Mucosa of stomach (tissue), 1 donor: Measurements from ENCODE around the gene TMEM254.
"Not testable (repeated sequence)": the region's sequence is repeated elsewhere in the genome, so short reads cannot be mapped to it uniquely, and the experiment has no call there.

Experiments
- H3K27me3 ChIP-seq: one replicate; pipeline ENCODE4 v1.7.0; 2013; ENCODE audit warnings: mild to moderate bottlenecking, low read length; ENCODE audit not compliant: control insufficient read depth, insufficient read depth
- H3K36me3 ChIP-seq: one replicate; pipeline ENCODE4 v1.7.0; 2013; ENCODE audit warnings: low read length; ENCODE audit not compliant: control insufficient read depth, insufficient read depth
- H3K4me1 ChIP-seq: one replicate; pipeline ENCODE4 v1.7.0; 2013; ENCODE audit warnings: mild to moderate bottlenecking, low read length; ENCODE audit not compliant: control insufficient read depth, insufficient read depth
- H3K4me3 ChIP-seq: one replicate; pipeline ENCODE4 v1.7.0; 2013; ENCODE audit warnings: low read length
- H3K9ac ChIP-seq: one replicate; pipeline ENCODE4 v1.7.0; 2013; ENCODE audit warnings: mild to moderate bottlenecking, low read length, moderate library complexity
- H3K9me3 ChIP-seq: one replicate; pipeline ENCODE4 v1.7.0; 2013; ENCODE audit warnings: mild to moderate bottlenecking, low read length, moderate library complexity; ENCODE audit not compliant: control insufficient read depth
- donor health status: Pancreatic carcinoma.

Gene TMEM254

DNA sequence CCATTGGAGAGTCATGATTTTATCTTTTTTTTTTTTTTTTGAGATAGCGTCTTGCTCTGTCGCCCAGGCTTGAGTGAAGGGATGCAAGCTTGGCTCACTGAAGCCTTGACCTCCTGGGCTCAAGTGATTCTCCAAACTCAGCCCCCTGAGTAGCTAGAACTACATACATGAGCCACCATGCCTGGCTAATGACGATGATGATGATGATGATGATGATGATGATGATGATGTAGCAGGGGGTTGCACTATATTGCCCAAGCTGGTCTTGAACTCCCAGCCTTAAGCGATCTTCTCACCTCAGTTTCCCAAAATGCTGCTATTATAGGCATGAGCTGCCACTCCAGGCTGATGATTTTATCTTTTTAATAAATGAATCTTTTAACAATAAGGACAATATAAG is 40.2 kb downstream of the TMEM254 start:
- Histone ChIP-seq H3K27me3 (no peaks in the 10 kb centered on the region), H3K4me1 (no peaks in the 10 kb centered on the region), H3K9ac (no peak overlapping the region), H3K36me3 (no peaks in the 10 kb centered on the region), H3K4me3 (no peak overlapping the region), H3K9me3 (no peaks in the 10 kb centered on the region)

DNA sequence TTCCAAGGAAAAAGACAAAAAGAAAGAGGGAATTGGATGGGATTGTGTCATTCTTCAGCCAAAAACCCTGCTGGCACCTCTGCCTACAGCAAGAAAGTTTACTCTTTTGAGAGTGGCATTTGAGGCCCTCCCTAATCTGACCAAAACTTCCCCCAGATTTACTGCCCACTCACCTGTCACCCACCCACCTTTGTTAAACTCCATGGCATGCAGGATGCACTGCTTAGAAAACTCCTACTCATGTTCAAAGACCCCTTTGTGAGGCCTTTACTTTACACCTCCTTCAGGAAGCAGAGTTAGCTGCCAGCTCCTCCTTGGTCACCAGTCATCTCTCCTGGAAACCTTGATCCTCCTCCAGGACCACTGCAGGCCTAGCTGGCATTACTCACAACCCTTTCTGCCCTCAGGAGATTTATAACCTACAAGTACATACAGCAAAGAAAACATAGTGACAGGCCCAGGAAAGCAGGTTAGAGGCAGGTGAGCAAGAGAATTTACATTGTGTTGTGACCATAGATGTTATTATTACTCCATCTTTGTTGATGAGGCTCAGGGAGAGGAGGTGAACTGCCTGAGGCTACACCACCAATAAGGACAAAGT is 43.7 kb downstream of the TMEM254 start:
- Histone ChIP-seq H3K9me3 (no peaks in the 10 kb centered on the region), H3K36me3 (no peaks in the 10 kb centered on the region), H3K27me3 (no peaks in the 10 kb centered on the region), H3K4me1 (no peaks in the 10 kb centered on the region), H3K9ac (no peak overlapping the region), H3K4me3 (no peak overlapping the region)

DNA sequence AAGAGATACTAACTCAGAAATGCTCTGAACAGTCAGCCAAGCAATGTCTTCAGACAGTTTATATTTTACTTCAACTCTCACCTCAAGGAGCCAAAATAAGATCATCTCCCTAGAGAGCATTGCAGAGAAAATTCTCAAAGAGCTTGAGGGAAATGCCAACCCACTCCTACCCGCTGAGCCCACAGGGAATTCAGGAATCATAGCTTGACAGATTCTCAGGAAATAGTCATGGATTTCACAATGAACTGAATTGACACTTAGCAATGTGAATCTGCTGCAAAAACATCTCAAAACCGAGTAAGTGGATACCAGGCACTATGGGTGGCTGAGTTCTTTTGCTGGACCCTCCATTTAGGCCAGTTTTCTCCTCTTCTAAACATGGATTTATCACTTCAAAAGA is 44.3 kb downstream of the TMEM254 start:
- no peak overlapping the region for H3K9ac ChIP-seq
- no peak overlapping the region for H3K4me3 ChIP-seq
- H3K4me1 ChIP-seq, result no peaks in the 10 kb centered on the region
- H3K9me3 ChIP-seq, result no peaks in the 10 kb centered on the region
- no peaks in the 10 kb centered on the region for H3K36me3 ChIP-seq
- H3K27me3 ChIP-seq, result no peaks in the 10 kb centered on the region

DNA sequence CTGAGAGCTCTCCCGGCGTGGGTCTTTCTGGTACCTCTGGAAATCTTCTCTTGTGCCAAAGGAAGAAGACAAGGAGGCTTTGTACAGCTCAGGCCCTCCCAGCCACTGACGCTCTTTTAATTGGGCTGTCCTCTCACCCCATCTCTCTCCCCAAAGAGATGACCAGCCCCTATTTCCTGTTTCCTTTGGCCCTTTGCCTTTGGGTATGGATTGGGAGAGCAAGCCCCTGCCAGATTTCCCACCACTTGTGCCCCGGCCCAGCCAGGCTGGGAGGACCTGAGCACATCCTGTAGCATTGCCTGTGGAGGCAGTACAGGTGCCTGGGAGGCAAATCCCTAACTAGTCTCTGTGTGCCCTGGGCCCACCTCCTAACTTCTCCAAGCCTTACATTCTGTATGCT is 48.4 kb downstream of the TMEM254 start:
- H3K36me3 ChIP-seq, result no peaks in the 10 kb centered on the region
- H3K9ac ChIP-seq, result no peak overlapping the region
- H3K4me3 ChIP-seq, result no peak overlapping the region
- H3K9me3 ChIP-seq, result no peaks in the 10 kb centered on the region
- H3K4me1 ChIP-seq, result no peaks in the 10 kb centered on the region
- H3K27me3 ChIP-seq, result peaks cover 6% of the 10 kb centered on the region

DNA sequence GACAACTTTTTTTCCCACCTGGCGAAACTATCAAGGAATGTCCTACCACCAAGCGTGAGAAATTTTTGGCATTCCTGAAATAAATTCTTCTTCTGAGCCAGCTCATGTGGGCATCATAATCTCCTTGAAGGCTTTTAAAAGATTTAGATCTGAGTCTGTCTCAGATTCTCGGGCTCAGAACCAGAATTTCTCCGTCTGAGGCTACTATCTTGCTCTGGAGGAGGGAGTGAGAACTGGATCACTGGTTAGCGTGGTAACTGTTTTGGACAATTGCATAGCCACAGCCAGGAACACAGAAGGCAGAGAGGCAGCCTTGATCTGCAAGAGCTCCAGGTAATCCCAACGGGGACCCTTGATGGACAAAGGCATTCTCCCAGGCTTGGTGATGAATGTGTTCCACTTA is 53.0 kb downstream of the TMEM254 start:
- H3K4me3 ChIP-seq, result no peak overlapping the region
- H3K9me3 ChIP-seq, result no peaks in the 10 kb centered on the region
- H3K36me3 ChIP-seq, result no peaks in the 10 kb centered on the region
- no peak overlapping the region for H3K9ac ChIP-seq
- peaks cover 6% of the 10 kb centered on the region for H3K4me1 ChIP-seq
- H3K27me3 ChIP-seq, result peaks cover 30% of the 10 kb centered on the region

DNA sequence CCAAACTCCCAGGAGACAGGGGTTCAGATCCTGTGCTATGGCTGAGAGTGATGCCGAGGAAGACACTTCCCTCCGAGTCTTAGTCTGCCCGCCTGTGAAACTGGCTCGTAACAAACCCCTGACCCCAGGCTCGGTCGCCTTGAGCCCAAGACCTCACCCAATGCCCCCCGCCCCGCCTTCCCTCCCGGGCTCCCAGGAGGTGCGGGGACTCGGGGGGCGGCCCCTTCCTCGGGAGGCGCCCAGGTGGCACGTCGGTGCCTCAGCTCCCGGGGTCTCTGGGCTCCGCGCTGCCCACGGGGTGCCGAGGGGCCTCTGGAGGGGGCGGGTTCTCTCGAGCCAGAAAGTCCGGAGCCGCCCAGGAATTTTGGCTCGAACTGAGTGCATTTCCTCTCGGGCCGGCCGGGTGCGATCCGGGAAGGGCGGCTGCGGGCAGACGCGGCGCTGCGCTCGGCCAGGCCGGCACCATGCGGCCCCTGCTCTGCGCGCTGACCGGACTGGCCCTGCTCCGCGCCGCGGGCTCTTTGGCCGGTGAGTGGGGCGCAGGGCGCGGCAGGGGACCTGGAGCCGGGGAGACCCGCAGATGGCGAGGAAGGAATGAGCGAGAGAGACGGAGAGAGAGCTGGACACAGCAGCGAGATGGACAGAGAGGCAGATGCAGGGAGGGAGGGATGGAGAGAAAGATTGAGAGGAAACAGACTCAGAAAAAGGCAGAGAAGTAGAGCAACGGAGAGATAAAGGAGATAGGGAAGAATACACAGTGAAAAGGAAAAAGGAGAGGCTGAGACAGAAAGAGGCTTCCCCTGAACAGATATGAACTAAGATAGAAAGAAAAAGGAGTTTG is 54.1 kb downstream of the TMEM254 start, which contains the start of gene PLAC9:
Gene PLAC9, plus strand, starts transcription at position 432 of the 841 bp plus-strand sequence. Its CDS starts 33 bp downstream, at position 465.
- H3K4me3 ChIP-seq, result no peak within 1 kb of the TSS
- H3K27me3 ChIP-seq, result peaks cover 30% of the 10 kb centered on the region
- H3K4me1 ChIP-seq, result peaks cover 6% of the 10 kb centered on the region
- no peaks in the 10 kb centered on the region for H3K36me3 ChIP-seq
- H3K9me3 ChIP-seq, result no peaks in the 10 kb centered on the region
- peak within 1 kb of the TSS; percentile 3 for H3K9ac ChIP-seq

DNA sequence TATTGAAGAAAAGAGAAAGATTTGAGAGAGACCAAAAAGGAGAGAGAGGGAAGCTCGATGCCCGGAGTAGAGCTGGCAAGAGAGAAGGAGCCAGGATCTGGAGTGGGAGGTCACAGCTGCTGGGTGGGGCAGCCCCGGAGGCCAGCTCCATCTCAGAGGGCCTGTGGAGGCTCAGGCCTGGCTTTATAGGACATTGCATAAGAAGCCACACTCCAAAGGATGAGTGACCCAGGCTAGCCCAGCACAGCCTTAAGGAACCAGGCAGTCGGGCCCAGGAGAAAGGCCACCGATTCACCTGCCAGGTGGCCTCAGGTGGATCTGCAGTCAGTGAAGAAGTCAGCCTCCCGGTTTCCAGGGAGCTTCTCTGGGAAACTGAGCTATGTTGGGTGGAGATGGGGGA is 54.7 kb downstream of the TMEM254 start:
- Histone ChIP-seq H3K9ac (peak overlapping the region; percentile 3), H3K4me1 (peaks cover 6% of the 10 kb centered on the region)

DNA sequence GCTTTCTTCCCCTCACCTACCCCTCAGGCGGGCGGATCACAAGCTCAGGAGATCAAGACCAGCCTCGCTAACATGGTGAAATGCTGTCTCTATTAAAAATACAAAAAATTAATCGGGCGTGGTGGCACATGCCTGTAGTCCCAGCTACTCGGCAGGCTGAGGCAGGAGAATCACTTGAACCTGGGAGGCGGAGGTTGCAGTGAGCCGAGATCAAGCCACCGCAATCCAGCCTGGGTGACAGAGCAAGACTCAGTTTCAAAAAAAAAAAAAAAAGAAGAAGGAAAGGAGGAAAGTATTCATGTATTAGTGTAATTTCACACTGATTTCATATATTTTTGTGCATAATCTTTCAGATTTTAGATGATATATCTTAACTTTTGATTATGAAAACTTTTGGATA is 55.2 kb downstream of the TMEM254 start:
- not testable (repeated sequence) for H3K4me1 ChIP-seq, H3K4me3 ChIP-seq

More for the DNA sequence above, 54.7 kb downstream of the TMEM254 start:
- Histone ChIP-seq H3K4me3 (no peak overlapping the region), H3K27me3 (peaks cover 30% of the 10 kb centered on the region), H3K9me3 (no peaks in the 10 kb centered on the region), H3K36me3 (no peaks in the 10 kb centered on the region)

DNA sequence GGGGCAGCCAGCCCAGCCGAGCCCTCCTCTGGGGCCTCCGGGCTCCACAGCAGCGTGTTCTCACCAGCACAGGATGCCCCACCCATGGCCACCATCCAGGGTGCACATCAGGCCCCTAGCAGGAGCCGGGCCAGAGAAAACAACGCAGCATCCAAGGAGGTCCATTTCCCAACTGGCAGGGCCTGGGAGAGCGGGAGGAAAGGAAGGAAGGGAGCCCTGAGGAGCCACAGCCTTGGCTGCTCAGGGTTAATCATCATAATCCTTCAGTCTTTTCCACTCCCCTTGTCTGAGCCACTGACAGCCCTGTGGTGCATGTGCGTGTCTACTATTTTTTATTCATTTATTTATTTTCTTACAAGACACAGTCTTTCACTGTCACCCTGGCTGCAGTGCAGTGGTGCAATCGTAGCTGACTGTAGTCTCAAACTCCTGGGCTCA is 57.7 kb downstream of the TMEM254 start:
- no peaks in the 10 kb centered on the region for H3K36me3 ChIP-seq
- no peak overlapping the region for H3K4me3 ChIP-seq
- H3K9ac ChIP-seq, result no peak overlapping the region
- no peaks in the 10 kb centered on the region for H3K9me3 ChIP-seq
- peaks cover 6% of the 10 kb centered on the region for H3K4me1 ChIP-seq
- peaks cover 34% of the 10 kb centered on the region for H3K27me3 ChIP-seq

More for the DNA sequence above, 55.2 kb downstream of the TMEM254 start:
- not testable (repeated sequence) for H3K9me3 ChIP-seq, H3K36me3 ChIP-seq
- peaks cover 30% of the 10 kb centered on the region for H3K27me3 ChIP-seq
- peak overlapping the region; percentile 3 for H3K9ac ChIP-seq

DNA sequence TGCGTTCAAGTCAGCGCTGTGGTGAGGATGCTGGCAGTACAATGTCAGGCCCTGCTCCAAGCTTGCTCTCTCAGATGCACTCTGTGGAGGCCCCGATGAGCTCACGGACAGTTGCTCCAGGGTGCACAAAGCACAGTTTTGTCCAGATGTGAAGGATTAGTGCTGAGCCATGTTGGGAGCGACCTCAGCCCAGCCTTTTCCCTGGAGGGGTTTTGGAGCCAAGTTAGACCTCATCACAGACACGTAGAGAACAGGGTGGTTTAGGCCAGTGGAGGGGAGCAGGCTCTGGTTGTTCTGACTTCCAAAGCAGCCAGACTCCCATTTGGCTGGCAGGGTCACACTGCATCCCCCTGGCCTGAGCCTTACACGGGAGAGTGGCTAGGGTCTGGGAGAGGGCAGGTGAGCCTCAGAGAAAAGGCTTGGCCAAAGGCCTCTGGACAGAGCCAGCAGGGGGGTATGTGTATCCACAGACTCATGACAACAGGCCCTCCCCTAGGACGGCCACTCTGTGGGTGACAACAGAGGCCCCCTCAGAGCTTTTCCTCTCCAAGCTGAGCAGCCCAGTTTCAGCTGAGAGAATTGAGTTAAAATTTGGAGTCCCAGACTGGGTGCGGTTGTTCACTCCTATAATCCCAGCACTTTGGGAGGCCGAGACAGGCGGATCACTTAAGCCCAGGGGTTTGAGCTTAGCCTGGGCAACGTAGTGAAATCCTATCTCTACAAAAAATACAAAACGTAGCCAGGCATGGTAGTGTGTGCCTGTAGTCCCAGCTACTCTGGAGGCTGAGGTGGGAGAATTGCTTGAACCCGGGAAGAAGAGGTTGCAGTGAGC is 58.8 kb downstream of the TMEM254 start:
- H3K4me3 ChIP-seq, result no peak overlapping the region
- peaks cover 6% of the 10 kb centered on the region for H3K4me1 ChIP-seq
- H3K9ac ChIP-seq, result no peak overlapping the region
- no peaks in the 10 kb centered on the region for H3K9me3 ChIP-seq
- peaks cover 25% of the 10 kb centered on the region for H3K27me3 ChIP-seq
- H3K36me3 ChIP-seq, result no peaks in the 10 kb centered on the region

DNA sequence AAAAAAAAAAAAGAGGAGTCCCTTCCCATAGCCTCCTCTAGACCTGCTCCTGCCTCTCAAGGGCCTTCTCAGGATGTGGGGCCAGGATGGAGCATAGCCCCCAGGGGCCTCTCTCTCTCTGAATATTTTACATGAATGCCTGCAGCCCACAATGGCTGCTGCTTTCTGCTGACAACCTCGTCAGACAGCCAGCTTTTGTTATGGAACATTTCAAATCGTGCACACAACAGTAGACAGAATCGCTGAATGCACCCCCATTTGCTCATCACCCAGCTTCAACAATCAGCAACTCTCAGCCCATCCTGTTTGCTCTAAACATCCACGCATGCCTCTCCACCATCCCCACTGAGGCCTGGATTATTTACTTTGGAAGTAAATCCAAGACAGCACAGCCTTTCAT is 59.5 kb downstream of the TMEM254 start:
- Histone ChIP-seq H3K9ac (no peak overlapping the region), H3K27me3 (peaks cover 19% of the 10 kb centered on the region), H3K4me3 (no peak overlapping the region), H3K4me1 (peaks cover 2% of the 10 kb centered on the region), H3K36me3 (no peaks in the 10 kb centered on the region), H3K9me3 (no peaks in the 10 kb centered on the region)

DNA sequence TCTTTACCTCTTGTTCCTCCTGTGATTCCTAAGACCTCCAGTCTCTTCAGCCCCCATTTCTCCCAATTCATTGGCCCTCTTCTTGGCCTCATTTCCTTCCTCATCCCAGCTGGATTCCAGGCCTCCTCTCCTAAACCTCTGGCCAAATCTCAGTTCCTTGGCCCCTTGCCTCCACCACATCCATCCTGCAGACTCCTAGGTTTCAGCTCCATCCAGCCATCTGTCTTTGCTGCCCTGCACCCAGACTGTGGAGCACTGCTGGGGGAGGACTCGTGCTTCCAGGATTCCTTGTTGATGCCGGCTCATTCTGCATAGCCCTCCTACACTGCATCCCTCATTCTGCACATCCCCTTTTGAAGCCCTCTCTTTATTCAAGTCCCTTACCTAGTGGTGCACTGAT is 60.8 kb downstream of the TMEM254 start:
- no peak overlapping the region for H3K9ac ChIP-seq
- H3K27me3 ChIP-seq, result peaks cover 8% of the 10 kb centered on the region
- H3K36me3 ChIP-seq, result no peaks in the 10 kb centered on the region
- no peak overlapping the region for H3K4me3 ChIP-seq
- no peaks in the 10 kb centered on the region for H3K9me3 ChIP-seq
- peaks cover 8% of the 10 kb centered on the region for H3K4me1 ChIP-seq
